Fibroblast of pulmonary artery (primary cell): ENCODE data around the gene GAB2.
A peak's percentile ranks its signal among the peaks of the same experiment; 100 is the strongest.

Source experiments
- DNase-seq: peaks from one replicate; pipeline ENCODE4 v3.0.0-alpha.2; 2010; ENCODE audit warnings: low read depth
- H3K4me3 ChIP-seq: replicated peaks from 2 replicates; pipeline ENCODE4 v1.5.1; 2011; ENCODE audit warnings: low read depth, mild to moderate bottlenecking, control low read depth, low read length, moderate library complexity
- CTCF ChIP-seq: IDR thresholded peaks from 2 replicates; pipeline ENCODE4 v1.5.1; 2011; ENCODE audit warnings: mild to moderate bottlenecking, control low read depth, low read length, inconsistent platforms; ENCODE audit errors: missing control alignments

The GAB2 gene

GRCh38 chr11:78196661-78197091 is 220.9 kb downstream of the GAB2 start:
- DNase-seq: no peak
- TF ChIP-seq CTCF: no peak
- H3K4me3 ChIP-seq: no peak overlapping the region

- DNase-seq: no peak
- TF ChIP-seq CTCF: no peak
- no peak overlapping the region for H3K4me3 ChIP-seq
Observed at GRCh38 chr11:78195917-78196560, 221.6 kb downstream of the GAB2 start.

GRCh38 chr11:78194490-78194889 is 223.1 kb downstream of the GAB2 start:
- no peak for DNase-seq
- H3K4me3 ChIP-seq: no peak overlapping the region
- TF ChIP-seq CTCF: no peak

- DNase-seq: no peak
- TF ChIP-seq CTCF: no peak
- H3K4me3 ChIP-seq: no peak overlapping the region
Observed at GRCh38 chr11:78193806-78194205, 223.8 kb downstream of the GAB2 start.

GRCh38 chr11:78192911-78193351 is 224.7 kb downstream of the GAB2 start:
- no peak overlapping the region for H3K4me3 ChIP-seq
- TF ChIP-seq CTCF: no peak

GRCh38 chr11:78192223-78192719 is 225.3 kb downstream of the GAB2 start:
- no peak for TF ChIP-seq CTCF
- no peak for DNase-seq
- no peak overlapping the region for H3K4me3 ChIP-seq

More at GRCh38 chr11:78192911-78193351, 224.7 kb downstream of the GAB2 start:
- DNase-seq: peak; percentile 33
